ENCODE measurements around the gene GPA33.

The GPA33 gene

GRCh38 chr1:167109125-167109524, 18.9 kb upstream of the GPA33 start:
- no peak for DNase-seq (ENCODE audit: low read depth)
- TF ChIP-seq CTCF (IDR thresholded peaks at IDR 0.05; ENCODE audit: control insufficient read depth, extremely low read depth, insufficient read depth) = no peak
- H3K4me3 ChIP-seq (ENCODE audit: low read depth, low read length) = no peak overlapping the region

- no peak overlapping the region for H3K4me3 ChIP-seq (ENCODE audit: low read depth, low read length)
- TF ChIP-seq CTCF (IDR thresholded peaks at IDR 0.05; ENCODE audit: control insufficient read depth, extremely low read depth, insufficient read depth) = no peak
- no peak for DNase-seq (ENCODE audit: low read depth)
Measured at GRCh38 chr1:167107456-167107855, 17.3 kb upstream of the GPA33 start.

DNA sequence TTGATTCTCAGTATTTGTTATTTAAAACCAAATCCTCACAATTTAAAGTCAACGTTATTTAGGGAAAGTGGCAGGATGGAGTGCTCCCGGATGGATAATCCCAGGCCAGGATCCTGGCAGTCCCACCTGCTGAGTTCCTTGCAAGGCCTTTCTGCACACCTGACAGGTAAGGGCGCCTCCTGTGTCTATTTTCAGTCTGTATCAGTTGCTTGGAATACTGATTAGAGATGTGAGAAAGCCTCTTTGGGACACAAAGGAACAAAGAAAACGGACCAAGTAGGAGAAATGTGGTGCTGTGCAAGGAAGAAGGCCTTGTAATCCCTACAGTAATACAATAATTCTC, 15.9 kb upstream of the GPA33 start:
- no peak overlapping the region for H3K4me3 ChIP-seq (ENCODE audit: low read depth, low read length)
- no peak for TF ChIP-seq CTCF (IDR thresholded peaks at IDR 0.05; ENCODE audit: control insufficient read depth, extremely low read depth, insufficient read depth)
- DNase-seq (ENCODE audit: low read depth) = no peak

- peak; percentile 14; the same call in 1 of the 2 replicates for TF ChIP-seq CTCF (IDR thresholded peaks at IDR 0.05; ENCODE audit: control insufficient read depth, extremely low read depth, insufficient read depth)
- H3K4me3 ChIP-seq (ENCODE audit: low read depth, low read length) = no peak overlapping the region
- DNase-seq (ENCODE audit: low read depth) = no peak
Measured at GRCh38 chr1:167105271-167106118, 15.3 kb upstream of the GPA33 start.

DNA sequence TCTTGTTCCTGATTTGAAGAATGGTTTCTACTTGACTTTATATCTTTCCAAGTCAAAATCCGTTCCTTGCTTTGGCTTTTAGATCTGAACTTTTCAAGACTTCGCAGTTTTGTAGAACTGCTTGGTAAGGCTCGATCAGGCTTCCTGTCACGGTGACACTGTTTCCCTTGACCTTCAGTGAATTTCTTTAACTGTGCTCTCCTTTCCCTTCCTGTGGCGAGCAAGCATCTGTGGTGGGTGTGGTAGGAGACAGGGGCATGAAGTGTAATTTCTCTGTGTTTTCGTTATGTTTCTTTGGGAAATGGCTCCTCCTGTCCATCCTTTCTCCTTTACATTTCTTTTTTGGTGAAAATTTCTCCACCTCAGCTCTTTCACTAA, 14.1 kb upstream of the GPA33 start:
- no peak overlapping the region for H3K4me3 ChIP-seq (ENCODE audit: low read depth, low read length)
- no peak for DNase-seq (ENCODE audit: low read depth)
- TF ChIP-seq CTCF (IDR thresholded peaks at IDR 0.05; ENCODE audit: control insufficient read depth, extremely low read depth, insufficient read depth) = no peak

DNA sequence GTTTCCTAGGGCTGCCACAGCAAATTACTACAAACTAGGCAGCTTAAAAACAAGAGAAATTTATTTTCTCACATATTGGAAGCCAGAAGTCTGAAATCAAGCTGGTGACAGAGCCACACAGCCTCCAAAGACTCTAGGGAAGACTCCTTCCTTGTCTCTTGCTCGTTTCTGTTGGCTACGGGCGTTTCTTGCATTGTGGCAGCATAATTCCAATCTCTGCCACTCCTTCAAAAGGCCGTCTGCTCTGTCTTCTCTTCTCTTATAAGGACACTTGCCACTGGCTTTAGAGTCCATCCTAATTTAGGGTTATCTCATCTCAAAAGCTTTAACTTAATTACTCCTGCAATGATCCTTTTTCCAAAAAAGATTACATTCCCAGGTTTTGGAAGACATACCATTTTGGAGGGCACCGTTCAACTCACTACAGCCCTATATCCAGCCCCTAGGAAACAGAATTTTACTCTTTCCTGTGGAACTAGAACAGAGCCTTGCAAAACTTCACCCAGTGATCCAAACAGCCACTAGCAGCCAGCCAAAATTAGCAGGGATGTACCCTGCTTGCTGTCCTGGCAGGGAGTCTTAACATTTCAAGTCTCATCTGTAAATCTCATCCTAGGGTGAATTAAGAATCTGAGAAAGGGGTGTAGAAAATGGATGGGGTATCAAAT, 12.9 kb upstream of the GPA33 start:
- DNase-seq (ENCODE audit: low read depth) = no peak
- no peak for TF ChIP-seq CTCF (IDR thresholded peaks at IDR 0.05; ENCODE audit: control insufficient read depth, extremely low read depth, insufficient read depth)
- H3K4me3 ChIP-seq (ENCODE audit: low read depth, low read length) = no peak overlapping the region

Measured in LNCaP clone FGC (cell line).